ACHN (cell line): ENCODE measurements around the gene ZSWIM4.
"Not testable (repeated sequence)": the region's sequence is repeated elsewhere in the genome, so short reads cannot be mapped to it uniquely, and the experiment has no call there.

Experiments
- DNase-seq: peaks from one replicate; pipeline ENCODE4 v3.0.0-alpha.2; 2015
- in situ Hi-C: cut with HindIII; loops from 2 replicates; pipeline ENCODE4 v1.10.0; 2017; ENCODE audit warnings: low sequenced_read_pairs, low pct_ligation_motif_present, low pct_unique_long_range_greater_than_20kb

ZSWIM4 gene

GRCh38 chr19:13843104-13843921, 48.1 kb downstream of the ZSWIM4 start:
- in situ Hi-C loops = no loop called here

GRCh38 chr19:13844130-13844631, 48.9 kb downstream of the ZSWIM4 start:
- no peak for DNase-seq
- in situ Hi-C loops = no loop called here

More at GRCh38 chr19:13843104-13843921, 48.1 kb downstream of the ZSWIM4 start:
- DNase-seq = peak; percentile 81

GRCh38 chr19:13846557-13847406, 51.5 kb downstream of the ZSWIM4 start:
- DNase-seq = peak; percentile 83

GRCh38 chr19:13847407-13848339, 52.4 kb downstream of the ZSWIM4 start:
- peak; percentile 88 for DNase-seq
- in situ Hi-C loops = no loop called here

More at GRCh38 chr19:13846557-13847406, 51.5 kb downstream of the ZSWIM4 start:
- in situ Hi-C loops = no loop called here

- DNase-seq = no peak
- in situ Hi-C loops = no loop called here
Measured at GRCh38 chr19:13848340-13848677, 53.1 kb downstream of the ZSWIM4 start.

GRCh38 chr19:13848798-13849676, 53.8 kb downstream of the ZSWIM4 start:
- in situ Hi-C loops = no loop called here
- no peak for DNase-seq

- in situ Hi-C loops = no loop called here
- peak; percentile 76 for DNase-seq
Measured at GRCh38 chr19:13849991-13850909, 55.0 kb downstream of the ZSWIM4 start.

- peak; percentile 94 for DNase-seq
- in situ Hi-C loops = no loop called here
Measured at GRCh38 chr19:13850910-13851733, 55.9 kb downstream of the ZSWIM4 start.

- in situ Hi-C loops, DNase-seq: not testable (repeated sequence)
Measured at GRCh38 chr19:13851734-13852114, 56.5 kb downstream of the ZSWIM4 start.

GRCh38 chr19:13852171-13852707, 57.0 kb downstream of the ZSWIM4 start:
- DNase-seq, in situ Hi-C loops: not testable (repeated sequence)

GRCh38 chr19:13856497-13856896, 61.3 kb downstream of the ZSWIM4 start:
- in situ Hi-C loops = no loop called here
- no peak for DNase-seq

GRCh38 chr19:13859361-13859880, 64.2 kb downstream of the ZSWIM4 start:
- DNase-seq = no peak
- in situ Hi-C loops = no loop called here

GRCh38 chr19:13860679-13861391, 65.6 kb downstream of the ZSWIM4 start:
- in situ Hi-C loops = no loop called here
- DNase-seq = no peak

- in situ Hi-C loops = no loop called here
Measured at GRCh38 chr19:13861392-13861713, 66.1 kb downstream of the ZSWIM4 start.

More at GRCh38 chr19:13861392-13861713, 66.1 kb downstream of the ZSWIM4 start:
- no peak for DNase-seq
